Neural cell (in vitro differentiated cells): ENCODE results near the gene ZNF594. TPM values are rescaled to one million over a fixed set of nuclear protein-coding genes. Genes with fewer than 3 reads are reported as not detected.
"Not testable (repeated sequence)": the region's sequence is repeated elsewhere in the genome, so short reads cannot be mapped to it uniquely, and the experiment has no call there.

Experiments used
- H2AFZ ChIP-seq: fragments of 200-600, 300-800 bp; sonication (generic), shearing (Covaris generic); 2 replicates; pipeline ENCODE4 v1.6.0; 2014; ENCODE audit warnings: low read depth, mild to moderate bottlenecking, antibody characterized with exemption, low read length, moderate library complexity
- H3F3A ChIP-seq: fragments of 200-600 bp; shearing (Covaris generic); 2 replicates; pipeline ENCODE4 v1.6.1; 2016; ENCODE audit warnings: mild to moderate bottlenecking, moderate library complexity, mixed read lengths, antibody characterized with exemption, low read length; ENCODE audit not compliant: insufficient read depth, poor library complexity, severe bottlenecking
- H3K27ac ChIP-seq: fragments of 200-600, 300-800 bp; sonication (generic), shearing (Covaris generic); 2 replicates; pipeline ENCODE4 v1.5.1; 2014; ENCODE audit warnings: mild to moderate bottlenecking, low read length, moderate library complexity
- H3K27me3 ChIP-seq: fragments of 300-800, 200-600 bp; sonication (generic), shearing (Covaris generic); 2 replicates; pipeline ENCODE4 v1.6.0; 2014; ENCODE audit warnings: mild to moderate bottlenecking, low read depth, low read length, moderate library complexity; ENCODE audit not compliant: insufficient read depth
- H3K36me3 ChIP-seq: fragments of 300-800, 200-600 bp; sonication (generic), shearing (Covaris generic); 2 replicates; pipeline ENCODE4 v1.5.1; 2014; ENCODE audit warnings: mild to moderate bottlenecking, antibody characterized with exemption, low read length, moderate library complexity; ENCODE audit not compliant: insufficient read depth
- H3K4me2 ChIP-seq: fragments of 300-800, 200-600 bp; sonication (generic), shearing (Covaris generic); 2 replicates; pipeline ENCODE4 v1.6.0; 2014; ENCODE audit warnings: mild to moderate bottlenecking, low read length
- H3K4me3 ChIP-seq: fragments of 300-800, 200-600 bp; sonication (generic), shearing (Covaris generic); 2 replicates; pipeline ENCODE4 v1.5.1; 2014; ENCODE audit warnings: mild to moderate bottlenecking, low read length, moderate library complexity
- H3K79me2 ChIP-seq: fragments of 200-600 bp; shearing (Covaris generic); replicated peaks from 2 replicates; pipeline ENCODE4 v1.6.0; 2014; ENCODE audit warnings: mild to moderate bottlenecking, low read length, moderate library complexity; ENCODE audit not compliant: insufficient read depth
- H3K9ac ChIP-seq: fragments of 300-800, 200-600 bp; sonication (generic), shearing (Covaris generic); 2 replicates; pipeline ENCODE4 v1.6.1; 2016; ENCODE audit warnings: mild to moderate bottlenecking, low read length, mixed read lengths
- H3K9me2 ChIP-seq: fragments of 200-600 bp; shearing (Covaris generic); 2 replicates; pipeline ENCODE4 v1.6.1; 2016; ENCODE audit warnings: mild to moderate bottlenecking, low read length, mixed read lengths; ENCODE audit not compliant: insufficient read depth
- H3K9me3 ChIP-seq: fragments of 200-600, 300-800 bp; sonication (generic), shearing (Covaris generic); 2 replicates; pipeline ENCODE4 v1.6.1; 2016; ENCODE audit warnings: mild to moderate bottlenecking, mixed run types, low read length, moderate library complexity, mixed read lengths
- H4K20me1 ChIP-seq: fragments of 200-600 bp; shearing (Covaris generic); 2 replicates; pipeline ENCODE4 v1.6.1; 2016; ENCODE audit warnings: mild to moderate bottlenecking, mixed run types; ENCODE audit not compliant: insufficient read depth
- EP300 ChIP-seq: fragments of 450-650 bp; conservative IDR thresholded peaks from 2 replicates; pipeline ENCODE4 v1.6.1; 2014; ENCODE audit warnings: antibody characterized with exemption, mild to moderate bottlenecking, moderate library complexity; ENCODE audit not compliant: poor library complexity, severe bottlenecking
- MXI1 ChIP-seq: fragments of 450-650 bp; conservative IDR thresholded peaks from 2 replicates; pipeline ENCODE4 v1.6.1; 2014; ENCODE audit warnings: antibody characterized with exemption, mild to moderate bottlenecking; ENCODE audit not compliant: poor library complexity, severe bottlenecking
- TAF1 ChIP-seq: IDR thresholded peaks from 2 replicates; pipeline ENCODE4 v1.6.1; 2012; ENCODE audit warnings: low read depth
- polyA plus RNA-seq: library from polyadenylated mRNA; depleted of rRNA; stranded (reverse); fragments of >200 nt; gene quantifications from 2 replicates; pipeline ENCODE4 v1.2.3, GENCODE V29; 2014
- TF ChIP-seq, protein P1 (sequence below): IDR thresholded peaks from 2 replicates; pipeline ENCODE4 v1.6.1; 2012; ENCODE audit warnings: borderline replicate concordance

Gene ZNF594
- polyA plus RNA-seq, 1 donor from 2014 or later = 28.2 TPM

DNA sequence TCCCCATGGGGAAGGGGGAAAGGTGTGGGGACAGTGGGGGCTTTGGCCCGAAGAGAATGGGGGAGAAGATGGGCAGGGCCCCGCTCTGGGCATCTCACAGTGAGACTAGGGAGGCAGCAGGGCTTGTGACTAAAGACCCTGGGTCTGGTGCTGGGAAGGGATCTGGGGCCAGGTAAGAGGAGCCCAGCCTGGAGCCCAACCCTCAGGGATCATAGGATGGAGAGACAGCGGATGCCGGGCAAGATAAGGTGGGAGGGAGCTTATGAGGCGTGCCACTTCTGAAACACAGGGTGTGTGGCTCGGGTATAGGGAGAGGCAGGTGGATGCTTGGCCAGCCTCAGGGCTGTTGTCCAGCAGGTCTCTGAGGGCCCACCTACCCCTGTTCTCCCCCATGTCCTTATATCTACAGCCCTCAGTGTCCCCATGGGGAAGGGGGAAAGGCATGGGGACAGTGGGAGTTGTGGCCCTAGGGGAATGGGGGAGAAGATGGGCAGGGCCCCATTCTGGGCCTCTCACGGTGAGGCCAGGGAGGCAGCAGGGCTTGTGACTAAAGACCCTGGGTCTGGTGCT, 60.4 kb downstream of the ZNF594 start:
- H3F3A ChIP-seq = no peaks in the 10 kb centered on the region
- H3K4me2 ChIP-seq = no peak overlapping the region
- H3K9ac ChIP-seq = no peak overlapping the region
- H4K20me1 ChIP-seq = no peaks in the 10 kb centered on the region
- H3K9me2 ChIP-seq = no peaks in the 10 kb centered on the region
- H3K4me3 ChIP-seq = no peak overlapping the region
- TF ChIP-seq, protein P1, sequence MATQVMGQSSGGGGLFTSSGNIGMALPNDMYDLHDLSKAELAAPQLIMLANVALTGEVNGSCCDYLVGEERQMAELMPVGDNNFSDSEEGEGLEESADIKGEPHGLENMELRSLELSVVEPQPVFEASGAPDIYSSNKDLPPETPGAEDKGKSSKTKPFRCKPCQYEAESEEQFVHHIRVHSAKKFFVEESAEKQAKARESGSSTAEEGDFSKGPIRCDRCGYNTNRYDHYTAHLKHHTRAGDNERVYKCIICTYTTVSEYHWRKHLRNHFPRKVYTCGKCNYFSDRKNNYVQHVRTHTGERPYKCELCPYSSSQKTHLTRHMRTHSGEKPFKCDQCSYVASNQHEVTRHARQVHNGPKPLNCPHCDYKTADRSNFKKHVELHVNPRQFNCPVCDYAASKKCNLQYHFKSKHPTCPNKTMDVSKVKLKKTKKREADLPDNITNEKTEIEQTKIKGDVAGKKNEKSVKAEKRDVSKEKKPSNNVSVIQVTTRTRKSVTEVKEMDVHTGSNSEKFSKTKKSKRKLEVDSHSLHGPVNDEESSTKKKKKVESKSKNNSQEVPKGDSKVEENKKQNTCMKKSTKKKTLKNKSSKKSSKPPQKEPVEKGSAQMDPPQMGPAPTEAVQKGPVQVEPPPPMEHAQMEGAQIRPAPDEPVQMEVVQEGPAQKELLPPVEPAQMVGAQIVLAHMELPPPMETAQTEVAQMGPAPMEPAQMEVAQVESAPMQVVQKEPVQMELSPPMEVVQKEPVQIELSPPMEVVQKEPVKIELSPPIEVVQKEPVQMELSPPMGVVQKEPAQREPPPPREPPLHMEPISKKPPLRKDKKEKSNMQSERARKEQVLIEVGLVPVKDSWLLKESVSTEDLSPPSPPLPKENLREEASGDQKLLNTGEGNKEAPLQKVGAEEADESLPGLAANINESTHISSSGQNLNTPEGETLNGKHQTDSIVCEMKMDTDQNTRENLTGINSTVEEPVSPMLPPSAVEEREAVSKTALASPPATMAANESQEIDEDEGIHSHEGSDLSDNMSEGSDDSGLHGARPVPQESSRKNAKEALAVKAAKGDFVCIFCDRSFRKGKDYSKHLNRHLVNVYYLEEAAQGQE = no peak
- no peak for TF ChIP-seq EP300
- no peak for TF ChIP-seq TAF1
- TF ChIP-seq MXI1 = no peak
- H2AFZ ChIP-seq = no peak overlapping the region
- H3K9me3 ChIP-seq = no peaks in the 10 kb centered on the region
- H3K79me2 ChIP-seq = no peaks in the 10 kb centered on the region
- H3K27me3 ChIP-seq = no peaks in the 10 kb centered on the region
- no peaks in the 10 kb centered on the region for H3K36me3 ChIP-seq
- H3K27ac ChIP-seq = no peak overlapping the region

DNA sequence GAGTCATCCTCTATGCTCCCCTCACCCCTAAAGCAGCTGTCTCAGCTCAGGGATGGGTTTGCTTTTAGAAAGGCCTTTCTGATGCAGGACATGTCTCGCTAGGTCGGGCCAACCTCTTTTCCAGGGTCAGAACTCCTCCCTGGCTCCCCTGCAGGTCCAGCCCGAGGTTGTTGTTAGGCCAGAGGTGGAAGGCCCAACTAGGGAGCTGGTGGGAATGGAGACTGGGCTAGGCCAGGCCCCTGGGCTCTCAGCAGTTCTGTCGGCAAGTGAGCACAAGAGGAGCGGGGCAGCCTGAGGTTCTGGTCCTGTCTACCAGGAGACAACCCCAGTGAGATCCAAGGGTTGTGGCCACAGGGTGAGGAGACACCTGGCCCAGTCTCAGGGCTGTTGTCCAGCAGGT, 61.0 kb downstream of the ZNF594 start:
- H3K9me3 ChIP-seq, H4K20me1 ChIP-seq, H3K4me2 ChIP-seq, H3F3A ChIP-seq, H3K36me3 ChIP-seq, H3K79me2 ChIP-seq, H3K9ac ChIP-seq, H3K27ac ChIP-seq, H3K4me3 ChIP-seq, H3K9me2 ChIP-seq, H3K27me3 ChIP-seq, H2AFZ ChIP-seq: not testable (repeated sequence)

DNA sequence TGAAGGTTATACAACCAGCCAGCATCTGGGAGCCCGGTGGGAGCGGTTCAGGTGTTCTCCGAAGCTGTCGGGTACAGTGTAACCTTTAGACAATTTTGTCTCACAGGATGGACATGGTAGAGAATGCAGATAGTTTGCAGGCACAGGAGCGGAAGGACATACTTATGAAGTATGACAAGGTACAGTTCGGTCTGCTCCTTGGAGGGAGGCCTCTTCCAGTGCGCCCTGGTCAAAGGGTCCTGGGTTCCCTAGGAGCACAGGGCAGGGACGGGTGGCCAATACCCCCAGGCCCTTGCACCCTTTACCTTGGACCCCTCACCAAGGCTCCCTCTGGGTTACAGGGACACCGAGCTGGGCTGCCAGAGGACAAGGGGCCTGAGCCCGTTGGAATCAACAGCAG, 61.4 kb downstream of the ZNF594 start:
- H3K27ac ChIP-seq, H2AFZ ChIP-seq: not testable (repeated sequence)

DNA sequence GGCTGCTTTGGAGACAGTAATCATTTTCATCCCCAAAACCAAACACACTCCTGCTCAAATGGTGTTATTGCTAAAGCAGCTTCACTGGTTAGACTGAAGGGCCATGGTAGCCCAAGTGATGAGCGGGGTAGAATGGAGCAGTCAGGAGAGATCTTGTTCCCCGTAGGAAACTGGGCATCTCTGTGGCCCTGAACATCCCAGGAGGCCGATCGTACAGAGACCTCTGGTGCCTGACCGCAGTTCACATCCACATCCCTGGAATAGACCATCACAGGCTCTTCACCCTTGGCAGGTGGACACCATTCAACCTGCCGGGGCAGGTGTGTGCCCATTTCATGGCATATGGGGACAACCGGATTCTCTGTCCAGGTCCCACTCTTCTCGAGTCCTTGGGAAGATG, 61.9 kb downstream of the ZNF594 start:
- not testable (repeated sequence) for H4K20me1 ChIP-seq, H3K9me3 ChIP-seq, H3K27ac ChIP-seq, H3K79me2 ChIP-seq, H3K9me2 ChIP-seq, H3K36me3 ChIP-seq, H3K9ac ChIP-seq, H3F3A ChIP-seq, H2AFZ ChIP-seq, H3K4me3 ChIP-seq, H3K4me2 ChIP-seq, H3K27me3 ChIP-seq

More for the DNA sequence above, 61.4 kb downstream of the ZNF594 start:
- H3K9me3 ChIP-seq, H3K4me2 ChIP-seq, H3K36me3 ChIP-seq, H3F3A ChIP-seq, H3K79me2 ChIP-seq, H3K9ac ChIP-seq, H3K9me2 ChIP-seq, H3K27me3 ChIP-seq, H3K4me3 ChIP-seq, H4K20me1 ChIP-seq: not testable (repeated sequence)

Other genes with a start within 250 kb of the ZNF594 start
- gene PFN1, start 243.3 kb downstream of the ZNF594 start, polyA plus RNA-seq = 145 and 230 TPM in 2 replicates
- gene ENO3, start 240.7 kb downstream of the ZNF594 start, polyA plus RNA-seq = 0.54 and 2.3 TPM in 2 replicates
- 66.4 and 67.7 TPM in 2 replicates for gene SPAG7, start 224.1 kb downstream of the ZNF594 start, polyA plus RNA-seq
- gene CAMTA2, start 204.2 kb downstream of the ZNF594 start, polyA plus RNA-seq = 3.7 and 7.3 TPM in 2 replicates
- 0.38 TPM in 1 of 2 replicates, not detected in the other for gene INCA1, start 194.3 kb downstream of the ZNF594 start, polyA plus RNA-seq
- gene KIF1C, start 193.9 kb downstream of the ZNF594 start, polyA plus RNA-seq = 7.7 and 8.3 TPM in 2 replicates
- gene SLC52A1, start 156.4 kb downstream of the ZNF594 start, polyA plus RNA-seq = not detected in 2 replicates
- 0.05 and 0.20 TPM in 2 replicates for gene ZFP3, start 113.4 kb downstream of the ZNF594 start, polyA plus RNA-seq
- gene ZNF232, start 80.0 kb downstream of the ZNF594 start, polyA plus RNA-seq = 31.8 and 32.5 TPM in 2 replicates
- not detected in 2 replicates for gene USP6, start 75.8 kb downstream of the ZNF594 start, polyA plus RNA-seq
- gene SCIMP, start 43.0 kb upstream of the ZNF594 start, polyA plus RNA-seq = not detected in 2 replicates
- 61.1 and 67.0 TPM in 2 replicates for gene RABEP1, start 90.4 kb upstream of the ZNF594 start, polyA plus RNA-seq
- 86.5 and 92.9 TPM in 2 replicates for gene NUP88, start 227.8 kb upstream of the ZNF594 start, polyA plus RNA-seq
- 438 and 451 TPM in 2 replicates for gene RPAIN, start 228.3 kb upstream of the ZNF594 start, polyA plus RNA-seq
- 222 and 247 TPM in 2 replicates for gene C1QBP, start 247.3 kb upstream of the ZNF594 start, polyA plus RNA-seq